UCSD-AML1 (cell line): ENCODE data around the gene MYMK.
A peak's percentile ranks its signal among the peaks of the same experiment; 100 is the strongest.

ENCODE experiments used
- DNase-seq: peaks from one replicate; lab custom pipeline; 2025; ENCODE audit not compliant: unreplicated experiment; lab: John Stamatoyannopoulos, UW

Gene MYMK

GRCh38 chr9:133488686-133489252 is 36.0 kb downstream of the MYMK start:
- no peak for DNase-seq

GRCh38 chr9:133487331-133487725 is 37.4 kb downstream of the MYMK start:
- DNase-seq: no peak

- DNase-seq: peak; percentile 75
These were observed 39.1 kb downstream of the MYMK start for GRCh38 chr9:133485531-133486260.

GRCh38 chr9:133484671-133485437 is 39.9 kb downstream of the MYMK start:
- DNase-seq: no peak

GRCh38 chr9:133483611-133484010 is 41.1 kb downstream of the MYMK start:
- DNase-seq: no peak

GRCh38 chr9:133478851-133479711 is 45.7 kb downstream of the MYMK start, which contains the start of gene SLC2A6:
Gene SLC2A6, minus strand, starts transcription at chr9:133479099. Its CDS starts 40 bp downstream, at chr9:133479059.
- DNase-seq: peak; percentile 84

GRCh38 chr9:133477992-133478850 is 46.5 kb downstream of the MYMK start:
- DNase-seq: no peak

GRCh38 chr9:133477461-133477860 is 47.3 kb downstream of the MYMK start:
- no peak for DNase-seq

GRCh38 chr9:133476941-133477340 is 47.8 kb downstream of the MYMK start:
- no peak for DNase-seq

GRCh38 chr9:133476036-133476931 is 48.5 kb downstream of the MYMK start:
- DNase-seq: no peak

- no peak for DNase-seq
These were observed 49.3 kb downstream of the MYMK start for GRCh38 chr9:133475292-133476012.

- DNase-seq: no peak
These were observed 49.9 kb downstream of the MYMK start for GRCh38 chr9:133474853-133475252.

- peak; percentile 29 for DNase-seq
These were observed 50.5 kb downstream of the MYMK start for GRCh38 chr9:133474215-133474614.

GRCh38 chr9:133473743-133474142 is 51.0 kb downstream of the MYMK start:
- DNase-seq: no peak

- no peak for DNase-seq
These were observed 51.9 kb downstream of the MYMK start for GRCh38 chr9:133472753-133473378.

- DNase-seq: no peak
These were observed 52.5 kb downstream of the MYMK start for GRCh38 chr9:133472277-133472645.

- no peak for DNase-seq
These were observed 53.0 kb downstream of the MYMK start for GRCh38 chr9:133471551-133472276.
